ENCODE data around the gene PRR5L.

PRR5L gene

DNA sequence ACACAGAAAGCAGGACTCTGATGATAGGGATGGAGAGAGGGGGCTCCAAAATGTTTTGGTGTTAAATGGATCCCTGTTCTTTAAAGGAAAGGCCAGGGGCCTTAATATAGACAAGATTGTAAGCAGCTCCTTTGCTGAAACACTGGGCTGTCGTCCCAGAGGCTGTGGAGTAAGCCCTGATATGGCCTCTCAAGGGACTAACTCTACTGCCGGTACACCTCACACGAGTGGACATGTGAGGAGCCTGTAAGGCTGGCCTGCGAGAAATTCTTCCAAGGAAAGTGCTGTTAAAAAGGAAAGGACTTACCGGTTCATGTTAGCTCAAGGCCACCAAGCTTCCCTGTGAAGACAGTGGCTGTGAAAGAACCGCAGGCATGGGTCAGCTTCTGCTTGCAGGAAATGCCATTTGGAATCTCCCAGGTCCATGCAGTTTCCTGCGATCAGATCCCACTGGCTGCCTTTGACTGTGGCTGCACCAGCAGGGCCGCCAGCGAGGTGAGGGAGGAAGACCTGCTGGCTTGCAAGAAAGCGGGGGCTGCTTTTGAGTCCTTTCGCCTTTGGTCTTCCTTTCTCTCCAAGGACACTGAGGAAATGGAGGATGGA is 106.6 kb downstream of the PRR5L start:
- no peak for TF ChIP-seq EZH2phosphoT487 (IDR thresholded peaks at IDR 0.05; ENCODE audit: borderline replicate concordance, low read length)
- Histone ChIP-seq H3K27me3 (ENCODE audit: control insufficient read depth, low read length) (0 out of 2 replicates have a peak, but pooled peaks cover 2% of the 10 kb centered on the region), H3K4me1 (ENCODE audit: control insufficient read depth, low read length) (no peaks in the 10 kb centered on the region), H3K79me2 (ENCODE audit: control insufficient read depth, low read length) (no peaks in the 10 kb centered on the region), H3K4me2 (ENCODE audit: low read length) (no peak overlapping the region), H4K20me1 (ENCODE audit: control insufficient read depth, insufficient read depth, low read depth, low read length) (no peaks in the 10 kb centered on the region), H3K36me3 (ENCODE audit: control insufficient read depth, low read length) (no peaks in the 10 kb centered on the region), H3K9me2 (replicated peaks; ENCODE audit: control insufficient read depth, low read length) (no peaks in the 10 kb centered on the region), H3K9me3 (ENCODE audit: control insufficient read depth, insufficient read depth, low read length) (no peaks in the 10 kb centered on the region), H3K27ac (ENCODE audit: low read depth, low read length) (no peak overlapping the region), H3F3A (ENCODE audit: control insufficient read depth, insufficient read depth) (no peaks in the 10 kb centered on the region), H3K4me3 (ENCODE audit: low read length) (no peak overlapping the region)

DNA sequence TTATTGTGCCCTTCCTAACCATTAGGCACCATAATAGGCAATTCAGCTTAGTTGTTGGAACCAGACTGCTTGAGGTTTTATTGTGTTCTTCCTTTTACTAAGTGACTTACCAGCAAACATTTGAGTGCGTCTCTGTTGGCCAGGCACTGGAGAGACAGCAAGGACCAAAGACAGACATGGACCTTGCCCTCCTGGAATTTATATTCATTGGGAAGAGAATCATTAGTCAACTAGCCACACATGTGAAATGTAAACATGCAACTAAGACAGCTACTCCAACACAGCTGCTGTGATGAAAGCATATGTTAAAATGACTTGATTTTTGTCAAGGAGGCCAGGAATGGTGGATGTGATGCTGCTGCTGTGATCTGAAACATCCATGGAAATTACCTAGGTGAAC is 107.6 kb downstream of the PRR5L start:
- no peaks in the 10 kb centered on the region for H3F3A ChIP-seq (ENCODE audit: control insufficient read depth, insufficient read depth)
- no peak for TF ChIP-seq EZH2phosphoT487 (IDR thresholded peaks at IDR 0.05; ENCODE audit: borderline replicate concordance, low read length)
- TF ChIP-seq, protein P1, sequence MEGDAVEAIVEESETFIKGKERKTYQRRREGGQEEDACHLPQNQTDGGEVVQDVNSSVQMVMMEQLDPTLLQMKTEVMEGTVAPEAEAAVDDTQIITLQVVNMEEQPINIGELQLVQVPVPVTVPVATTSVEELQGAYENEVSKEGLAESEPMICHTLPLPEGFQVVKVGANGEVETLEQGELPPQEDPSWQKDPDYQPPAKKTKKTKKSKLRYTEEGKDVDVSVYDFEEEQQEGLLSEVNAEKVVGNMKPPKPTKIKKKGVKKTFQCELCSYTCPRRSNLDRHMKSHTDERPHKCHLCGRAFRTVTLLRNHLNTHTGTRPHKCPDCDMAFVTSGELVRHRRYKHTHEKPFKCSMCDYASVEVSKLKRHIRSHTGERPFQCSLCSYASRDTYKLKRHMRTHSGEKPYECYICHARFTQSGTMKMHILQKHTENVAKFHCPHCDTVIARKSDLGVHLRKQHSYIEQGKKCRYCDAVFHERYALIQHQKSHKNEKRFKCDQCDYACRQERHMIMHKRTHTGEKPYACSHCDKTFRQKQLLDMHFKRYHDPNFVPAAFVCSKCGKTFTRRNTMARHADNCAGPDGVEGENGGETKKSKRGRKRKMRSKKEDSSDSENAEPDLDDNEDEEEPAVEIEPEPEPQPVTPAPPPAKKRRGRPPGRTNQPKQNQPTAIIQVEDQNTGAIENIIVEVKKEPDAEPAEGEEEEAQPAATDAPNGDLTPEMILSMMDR (IDR thresholded peaks at IDR 0.05; ENCODE audit: low read depth, low read length, poor library complexity, severe bottlenecking): no peak
- H3K9me2 ChIP-seq (replicated peaks; ENCODE audit: control insufficient read depth, low read length): no peaks in the 10 kb centered on the region
- peaks cover 7% of the 10 kb centered on the region; the same call in 1 of the 2 replicates for H3K27me3 ChIP-seq (ENCODE audit: control insufficient read depth, low read length)
- H3K4me2 ChIP-seq (ENCODE audit: low read length): no peak overlapping the region
- H3K79me2 ChIP-seq (ENCODE audit: control insufficient read depth, low read length): no peaks in the 10 kb centered on the region
- H3K27ac ChIP-seq (ENCODE audit: low read depth, low read length): no peak overlapping the region
- H3K4me1 ChIP-seq (ENCODE audit: control insufficient read depth, low read length): no peaks in the 10 kb centered on the region
- H3K4me3 ChIP-seq (ENCODE audit: low read length): no peak overlapping the region
- H3K9me3 ChIP-seq (ENCODE audit: control insufficient read depth, insufficient read depth, low read length): no peaks in the 10 kb centered on the region
- no peaks in the 10 kb centered on the region for H3K36me3 ChIP-seq (ENCODE audit: control insufficient read depth, low read length)
- no peaks in the 10 kb centered on the region for H4K20me1 ChIP-seq (ENCODE audit: control insufficient read depth, insufficient read depth, low read depth, low read length)

DNA sequence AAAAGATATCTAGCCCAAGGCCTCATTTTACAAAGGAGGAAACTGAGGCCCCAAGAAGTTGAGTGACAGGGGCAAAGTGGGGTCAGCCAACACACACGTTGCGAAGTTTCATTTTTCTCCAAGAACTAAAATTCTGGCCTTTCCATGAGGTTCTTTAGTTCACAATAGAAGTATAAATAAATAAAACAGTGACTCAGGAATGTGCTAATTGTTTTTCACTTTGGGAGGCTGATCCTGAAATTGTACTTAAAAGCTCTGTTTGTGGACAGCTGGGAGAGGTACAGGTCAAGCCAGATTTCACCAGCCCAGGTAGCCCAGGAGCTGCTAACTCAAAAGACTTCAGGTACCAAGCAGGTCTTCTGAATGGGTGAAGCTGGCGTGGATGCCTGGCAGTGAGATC is 108.7 kb downstream of the PRR5L start:
- no peak overlapping the region for H3K27ac ChIP-seq (ENCODE audit: low read depth, low read length)
- no peaks in the 10 kb centered on the region for H3F3A ChIP-seq (ENCODE audit: control insufficient read depth, insufficient read depth)
- no peaks in the 10 kb centered on the region for H4K20me1 ChIP-seq (ENCODE audit: control insufficient read depth, insufficient read depth, low read depth, low read length)
- no peaks in the 10 kb centered on the region for H3K79me2 ChIP-seq (ENCODE audit: control insufficient read depth, low read length)
- H3K4me1 ChIP-seq (ENCODE audit: control insufficient read depth, low read length): no peaks in the 10 kb centered on the region
- no peak overlapping the region for H3K4me2 ChIP-seq (ENCODE audit: low read length)
- H3K36me3 ChIP-seq (ENCODE audit: control insufficient read depth, low read length): no peaks in the 10 kb centered on the region
- no peaks in the 10 kb centered on the region for H3K9me3 ChIP-seq (ENCODE audit: control insufficient read depth, insufficient read depth, low read length)
- TF ChIP-seq, protein P1 (IDR thresholded peaks at IDR 0.05; ENCODE audit: low read depth, low read length, poor library complexity, severe bottlenecking): no peak
- no peak for TF ChIP-seq EZH2phosphoT487 (IDR thresholded peaks at IDR 0.05; ENCODE audit: borderline replicate concordance, low read length)
- peaks cover 16% of the 10 kb centered on the region; the same call in 1 of the 2 replicates for H3K27me3 ChIP-seq (ENCODE audit: control insufficient read depth, low read length)
- H3K9me2 ChIP-seq (replicated peaks; ENCODE audit: control insufficient read depth, low read length): no peaks in the 10 kb centered on the region
- H3K4me3 ChIP-seq (ENCODE audit: low read length): no peak overlapping the region

DNA sequence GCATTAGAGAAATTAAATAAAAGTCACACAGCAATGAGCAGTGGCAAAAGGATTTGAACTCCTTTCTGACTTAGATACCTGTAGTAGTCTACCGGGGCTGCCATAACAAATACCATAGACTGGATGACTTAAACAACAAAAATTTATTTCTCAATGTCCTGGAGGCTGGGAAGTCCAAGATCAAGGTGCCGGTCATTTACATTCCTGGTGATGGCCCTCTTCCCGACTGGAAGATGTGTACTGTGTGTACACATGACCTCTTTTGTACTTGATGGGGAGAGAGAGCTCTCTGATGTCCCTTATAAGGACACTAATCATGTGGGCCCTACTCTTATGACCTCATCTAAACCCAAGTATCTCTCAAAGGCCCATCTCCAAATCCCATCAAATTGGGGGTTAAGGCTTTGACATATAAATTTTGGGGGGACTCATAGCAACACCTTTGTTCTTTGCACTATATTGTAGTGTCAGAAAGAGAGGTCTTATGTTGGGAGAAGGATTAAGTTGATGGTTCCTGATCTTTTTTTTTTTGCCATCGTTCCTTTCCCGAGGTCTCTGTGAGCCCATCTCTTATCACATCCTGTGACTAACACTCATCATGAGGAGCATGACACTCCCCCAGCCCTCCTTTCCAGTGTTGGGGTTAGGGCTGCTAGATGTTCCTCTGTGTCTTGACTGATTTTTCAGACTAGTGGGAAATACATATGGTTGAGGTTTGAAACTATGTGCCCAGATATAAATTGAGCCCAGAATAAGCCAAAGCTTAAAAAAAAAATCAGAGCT is 109.7 kb downstream of the PRR5L start:
- H3K36me3 ChIP-seq (ENCODE audit: control insufficient read depth, low read length): no peaks in the 10 kb centered on the region
- no peak overlapping the region for H3K4me2 ChIP-seq (ENCODE audit: low read length)
- peaks cover 18% of the 10 kb centered on the region for H3K27me3 ChIP-seq (ENCODE audit: control insufficient read depth, low read length)
- H3K4me1 ChIP-seq (ENCODE audit: control insufficient read depth, low read length): no peaks in the 10 kb centered on the region
- H3F3A ChIP-seq (ENCODE audit: control insufficient read depth, insufficient read depth): no peaks in the 10 kb centered on the region
- no peak overlapping the region for H3K4me3 ChIP-seq (ENCODE audit: low read length)
- no peaks in the 10 kb centered on the region for H3K9me3 ChIP-seq (ENCODE audit: control insufficient read depth, insufficient read depth, low read length)
- H3K79me2 ChIP-seq (ENCODE audit: control insufficient read depth, low read length): no peaks in the 10 kb centered on the region
- H4K20me1 ChIP-seq (ENCODE audit: control insufficient read depth, insufficient read depth, low read depth, low read length): no peaks in the 10 kb centered on the region
- TF ChIP-seq, protein P1 (IDR thresholded peaks at IDR 0.05; ENCODE audit: low read depth, low read length, poor library complexity, severe bottlenecking): no peak
- TF ChIP-seq EZH2phosphoT487 (IDR thresholded peaks at IDR 0.05; ENCODE audit: borderline replicate concordance, low read length): no peak
- H3K9me2 ChIP-seq (replicated peaks; ENCODE audit: control insufficient read depth, low read length): no peaks in the 10 kb centered on the region
- no peak overlapping the region for H3K27ac ChIP-seq (ENCODE audit: low read depth, low read length)
